IMR-90 (cell line): ENCODE results near the gene JMJD8. TPM values are rescaled to one million over a fixed set of nuclear protein-coding genes. Genes with fewer than 3 reads are reported as not detected.
A peak's percentile ranks its signal among the peaks of the same experiment; 100 is the strongest.

ENCODE experiments used
- ATAC-seq: fragments of 200-7000 bp; cut with Tn5 transposase; 2 replicates; pipeline ENCODE4 v1.9.1; 2020; ENCODE audit warnings: low read depth, mild to moderate bottlenecking, moderate library complexity
- BruUV-seq: library from RNA; stranded (reverse); fragments of 400-500 nt; replicated peaks from 2 replicates; lab custom pipeline; 2021; lab: Mats Ljungman, UMichigan
- CTCF ChIA-PET: fragments of 300-600 bp; formaldehyde crosslinking; extraction: SDS; loops from one replicate; lab custom pipeline; 2021; ENCODE audit warnings: antibody characterized with exemption; lab: Yijun Ruan, JAX
- POLR2A ChIA-PET: fragments of 300-600 bp; sonication (Branson Sonifier 250); formaldehyde crosslinking; loops from one replicate; lab custom pipeline; 2022; ENCODE audit warnings: antibody characterized with exemption; ENCODE audit not compliant: unreplicated experiment; lab: Charles Lee
- DNase-seq: peaks from one replicate; pipeline ENCODE4 v3.0.0; 2013
- H2AFZ ChIP-seq: replicated peaks from 2 replicates; pipeline ENCODE3; 2013; ENCODE audit warnings: low read length, mild to moderate bottlenecking; ENCODE audit not compliant: poor library complexity
- H2AK5ac ChIP-seq: 2 replicates; pipeline ENCODE4 v1.6.1; 2013; ENCODE audit warnings: low read depth, low read length, inconsistent platforms
- H2AK9ac ChIP-seq: replicated peaks from 2 replicates; pipeline ENCODE3; 2013; ENCODE audit warnings: mild to moderate bottlenecking, low read depth, low read length, moderate library complexity; ENCODE audit not compliant: poor library complexity
- H2BK120ac ChIP-seq: 2 replicates; pipeline ENCODE4 v1.6.1; 2013; ENCODE audit warnings: low read depth, low read length, inconsistent platforms
- H2BK15ac ChIP-seq: 3 replicates; pipeline ENCODE4 v1.6.1; 2013; ENCODE audit warnings: low read depth, low read length, inconsistent platforms
- H2BK20ac ChIP-seq: 2 replicates; pipeline ENCODE4 v1.6.1; 2013; ENCODE audit warnings: low read depth, mild to moderate bottlenecking, inconsistent platforms, low read length, moderate library complexity
- H2BK5ac ChIP-seq: 2 replicates; pipeline ENCODE4 v1.6.1; 2013; ENCODE audit warnings: mild to moderate bottlenecking, low read depth, low read length, inconsistent platforms; ENCODE audit not compliant: poor library complexity, severe bottlenecking
- H3K14ac ChIP-seq: replicated peaks from 2 replicates; pipeline ENCODE4 v1.6.1; 2013; ENCODE audit warnings: low read depth, low read length, inconsistent platforms
- H3K18ac ChIP-seq: 2 replicates; pipeline ENCODE4 v1.6.1; 2013; ENCODE audit warnings: low read depth, low read length, control low read depth
- H3K23ac ChIP-seq: 2 replicates; pipeline ENCODE4 v1.6.1; 2013; ENCODE audit warnings: low read depth, low read length, inconsistent platforms
- H3K27ac ChIP-seq: 2 replicates; pipeline ENCODE4 v1.5.1; 2013; ENCODE audit warnings: mild to moderate bottlenecking, control low read depth, low read length; ENCODE audit not compliant: insufficient read depth
- H3K27me3 ChIP-seq: 2 replicates; pipeline ENCODE4 v1.6.1; 2013; ENCODE audit warnings: low read length; ENCODE audit not compliant: control insufficient read depth, insufficient read depth
- H3K36me3 ChIP-seq: 2 replicates; pipeline ENCODE4 v1.6.1; 2013; ENCODE audit warnings: low read length, mixed read lengths; ENCODE audit not compliant: control insufficient read depth, insufficient read depth
- H3K4ac ChIP-seq: 2 replicates; pipeline ENCODE4 v1.6.1; 2013; ENCODE audit warnings: low read depth, low read length, inconsistent platforms
- H3K4me1 ChIP-seq: 2 replicates; pipeline ENCODE4 v1.6.1; 2013; ENCODE audit warnings: low read length, mixed read lengths; ENCODE audit not compliant: control insufficient read depth, insufficient read depth
- H3K4me2 ChIP-seq: 2 replicates; pipeline ENCODE4 v1.6.1; 2013; ENCODE audit warnings: low read depth, mild to moderate bottlenecking, control low read depth, low read length, moderate library complexity
- H3K4me3 ChIP-seq: 2 replicates; pipeline ENCODE4 v1.5.1; 2013; ENCODE audit warnings: low read depth, mild to moderate bottlenecking, control low read depth, low read length, moderate library complexity; ENCODE audit not compliant: insufficient read depth
- H3K56ac ChIP-seq: 2 replicates; pipeline ENCODE4 v1.6.1; 2013; ENCODE audit warnings: low read length, inconsistent platforms; ENCODE audit not compliant: insufficient read depth; ENCODE audit errors: extremely low read depth
- H3K79me1 ChIP-seq, 2 experiments: 2 replicates each; pipeline ENCODE4 v1.6.1; 2013; ENCODE audit warnings: low read length in 2 of 2, inconsistent platforms in 1 of 2, low read depth in 1 of 2
- H3K9ac ChIP-seq: 2 replicates; pipeline ENCODE4 v1.6.1; 2013; ENCODE audit warnings: low read depth, low read length, control low read depth
- H3K9me1 ChIP-seq: 2 replicates; pipeline ENCODE4 v1.6.1; 2013; ENCODE audit warnings: low read length, inconsistent platforms; ENCODE audit not compliant: insufficient read depth
- H3K9me3 ChIP-seq: 2 replicates; pipeline ENCODE4 v1.6.1; 2013; ENCODE audit warnings: low read length; ENCODE audit not compliant: control insufficient read depth, insufficient read depth
- H4K20me1 ChIP-seq: 2 replicates; pipeline ENCODE4 v1.6.1; 2013; ENCODE audit warnings: low read length, inconsistent platforms; ENCODE audit not compliant: insufficient read depth
- H4K5ac ChIP-seq: 2 replicates; pipeline ENCODE4 v1.6.1; 2013; ENCODE audit warnings: mild to moderate bottlenecking, low read depth, low read length, control low read depth
- H4K8ac ChIP-seq, 2 experiments: 2 replicates each; pipeline ENCODE4 v1.6.1; 2013; ENCODE audit warnings: low read depth in 2 of 2, low read length in 2 of 2, control low read depth in 1 of 2, inconsistent platforms in 1 of 2
- H4K91ac ChIP-seq: 2 replicates; pipeline ENCODE4 v1.6.1; 2013; ENCODE audit warnings: low read depth, low read length, inconsistent platforms; ENCODE audit not compliant: insufficient read depth
- MAFK ChIP-seq: IDR thresholded peaks from 2 replicates; pipeline ENCODE4 v1.6.1; 2012; ENCODE audit warnings: low read depth, low read length, improper control_type of control experiment
- SMC3 ChIP-seq: fragments of 150-350 bp; IDR thresholded peaks from 2 replicates; pipeline ENCODE4 v1.6.1; 2016; ENCODE audit warnings: low read depth, mild to moderate bottlenecking, antibody characterized with exemption, low read length, moderate library complexity
- WGBS, 2 experiments: methylation state at CpG; one replicate each; pipeline versions ENCODE4 v1.1.5 to v1.1.7; 2013; ENCODE audit warnings: missing lambda C conversion rate in 2 of 2; ENCODE audit not compliant: insufficient read length in 1 of 2; ENCODE audit errors: extremely low coverage in 2 of 2; 5-methylcytosine and 5-hydroxymethylcytosine counted together
- dilution Hi-C: fragments of 300-500 bp; cut with HindIII; formaldehyde crosslinking; loops from one replicate; pipeline ENCODE4 v1.14.3; 2018; ENCODE audit warnings: low sequenced_read_pairs; ENCODE audit not compliant: unreplicated experiment
- in situ Hi-C: fragments of 300-500 bp; cut with MboI; formaldehyde crosslinking; loops from 3 replicates; pipeline ENCODE4 v1.14.3; 2019; ENCODE audit warnings: low sequenced_read_pairs, inconsistent platforms, mixed read lengths
- intact Hi-C: fragments of 100-400 bp; cut with micrococcal nuclease; formaldehyde crosslinking; loops from 2 replicates; pipeline ENCODE4 v1.10.0; 2022
- polyA plus RNA-seq, 3 experiments: library from polyadenylated mRNA; depleted of rRNA; stranded (reverse); fragments of >200 nt; gene quantifications; 2 replicates each; pipeline ENCODE4 v1.2.3, GENCODE V29; 2012; ENCODE audit warnings: low replicate concordance in 1 of 3
- total RNA-seq: library from RNA; depleted of rRNA; stranded (reverse); fragments of >200 nt; gene quantifications from 2 replicates; pipeline ENCODE4 v1.2.3, GENCODE V29; 2012

JMJD8 gene
- total and polyA plus RNA-seq, 2 of the 4 experiments (the other 2 are of a cell fraction), result 17.7 to 62.5 TPM

GRCh38 chr16:643050-643368 is 41.1 kb downstream of the JMJD8 start:
- CTCF ChIA-PET, result no interaction called here

More at GRCh38 chr16:643050-643368, 41.1 kb downstream of the JMJD8 start:
- H2AK5ac ChIP-seq, result peak overlapping the region; percentile 39; the same call in 1 of the 2 replicates
- no peak overlapping the region for H3K9ac ChIP-seq
- no peak overlapping the region for H3K23ac ChIP-seq
- no peak overlapping the region; the same call in 1 of the 2 replicates for H4K91ac ChIP-seq
- no peaks in the 10 kb centered on the region; the same call in 1 of the 2 replicates for H4K20me1 ChIP-seq
- peaks cover 4 to 43% of the 10 kb centered on the region in 2 experiments; a peak in 3 of 4 replicates for H3K79me1 ChIP-seq
- H4K5ac ChIP-seq, result no peak overlapping the region; the same call in 1 of the 2 replicates
- peaks cover 11% of the 10 kb centered on the region for H3K4me1 ChIP-seq
- H2BK20ac ChIP-seq, result no peak overlapping the region
- no peak overlapping the region for H3K18ac ChIP-seq
- H2BK120ac ChIP-seq, result no peak overlapping the region
- ATAC-seq (no peak), DNase-seq (no peak)
- H3K14ac ChIP-seq, result no peak overlapping the region
- H3K9me1 ChIP-seq, result peaks cover 8% of the 10 kb centered on the region; the same call in 1 of the 2 replicates
- H3K27ac ChIP-seq, result no peak overlapping the region
- WGBS, 2 experiments, result 100% methylated on average over 4 of the region's 13 CpGs; no CpG with 5 or more reads in 1 of the 2 experiments
- no peaks in the 10 kb centered on the region for H3K9me3 ChIP-seq
- no peak overlapping the region; a peak in 1 of 4 replicates for H4K8ac ChIP-seq
- no peak overlapping the region; the same call in 1 of the 2 replicates for H3K4me2 ChIP-seq
- intact Hi-C loops (no loop called here), dilution Hi-C loops (no loop called here), in situ Hi-C loops (loop anchor here (10.0 kb wide), 1 partner anchor 248 kb away; the partner anchor contains the start of gene NME4)
- POLR2A ChIA-PET, result no interaction called here
- no peaks in the 10 kb centered on the region for H3K36me3 ChIP-seq
- H3K56ac ChIP-seq, result no peak overlapping the region
- H3K4ac ChIP-seq, result no peak overlapping the region
- no peaks in the 10 kb centered on the region for H3K27me3 ChIP-seq
- H2BK5ac ChIP-seq, result no peak overlapping the region
- H2AFZ ChIP-seq, result no peak overlapping the region
- no peak overlapping the region for H2BK15ac ChIP-seq
- peak overlapping the region; percentile 91 for H2AK9ac ChIP-seq
- BruUV-seq, result no TSS peak
- H3K4me3 ChIP-seq, result peak overlapping the region; percentile 100; the same call in 1 of the 2 replicates
- TF ChIP-seq SMC3 (no peak), MAFK (no peak)
